ENCODE data around the gene EVC.

EVC gene

GRCh38 chr4:5821665-5822358, 110.8 kb downstream of the EVC start:
- no peak overlapping the region for H3K18ac ChIP-seq (ENCODE audit: low read length)
- no peak overlapping the region for H2BK120ac ChIP-seq (ENCODE audit: low read depth, low read length)
- H2BK15ac ChIP-seq (replicated peaks; ENCODE audit: low read depth), result no peak overlapping the region
- WGBS (ENCODE audit: extremely low coverage, insufficient coverage, low lambda C conversion rate), result no CpG with 5 or more reads among the region's 18 CpGs
- no peaks in the 10 kb centered on the region for H3K79me1 ChIP-seq (ENCODE audit: low read length)
- no peak overlapping the region for H3K4ac ChIP-seq (ENCODE audit: low read depth, low read length)
- H2AK5ac ChIP-seq (ENCODE audit: low read length), result no peak overlapping the region
- peaks cover 8% of the 10 kb centered on the region for H3K36me3 ChIP-seq (ENCODE audit: control insufficient read depth, insufficient read depth, low read length)
- no peak overlapping the region for H4K5ac ChIP-seq (ENCODE audit: low read length)
- H2BK5ac ChIP-seq (ENCODE audit: low read length), result no peak overlapping the region
- no peak overlapping the region for H3K23ac ChIP-seq (ENCODE audit: low read length)
- H3K27ac ChIP-seq (ENCODE audit: low read depth, low read length), result no peak overlapping the region
- H3K4me1 ChIP-seq (ENCODE audit: control insufficient read depth, low read depth, low read length), result no peaks in the 10 kb centered on the region
- peak; percentile 67 for DNase-seq
- H3K9ac ChIP-seq (ENCODE audit: low read length), result no peak overlapping the region
- H3K27me3 ChIP-seq (ENCODE audit: insufficient read depth, low read length, poor library complexity), result no peaks in the 10 kb centered on the region
- no peak overlapping the region for H3K4me3 ChIP-seq (ENCODE audit: low read length)
- no peak overlapping the region for H3K56ac ChIP-seq (ENCODE audit: low read length)
- no peaks in the 10 kb centered on the region for H3K79me2 ChIP-seq (ENCODE audit: control insufficient read depth, insufficient read depth, low read length)
- H3K4me2 ChIP-seq (ENCODE audit: low read length), result no peak overlapping the region
- H4K8ac ChIP-seq (ENCODE audit: low read depth, low read length), result no peak overlapping the region

GRCh38 chr4:5822619-5823018, 111.6 kb downstream of the EVC start:
- Histone ChIP-seq H3K36me3 (ENCODE audit: control insufficient read depth, insufficient read depth, low read length) (peaks cover 11% of the 10 kb centered on the region), H3K23ac (ENCODE audit: low read length) (no peak overlapping the region), H3K4me2 (ENCODE audit: low read length) (no peak overlapping the region), H2BK5ac (ENCODE audit: low read length) (no peak overlapping the region), H3K79me1 (ENCODE audit: low read length) (no peaks in the 10 kb centered on the region), H3K4me1 (ENCODE audit: control insufficient read depth, low read depth, low read length) (no peaks in the 10 kb centered on the region), H2AK5ac (ENCODE audit: low read length) (no peak overlapping the region), H2BK15ac (replicated peaks; ENCODE audit: low read depth) (no peak overlapping the region), H4K8ac (ENCODE audit: low read depth, low read length) (no peak overlapping the region), H3K4ac (ENCODE audit: low read depth, low read length) (no peak overlapping the region), H3K27me3 (ENCODE audit: insufficient read depth, low read length, poor library complexity) (no peaks in the 10 kb centered on the region), H3K4me3 (ENCODE audit: low read length) (no peak overlapping the region), H3K79me2 (ENCODE audit: control insufficient read depth, insufficient read depth, low read length) (no peaks in the 10 kb centered on the region), H4K5ac (ENCODE audit: low read length) (no peak overlapping the region), H3K27ac (ENCODE audit: low read depth, low read length) (no peak overlapping the region), H3K56ac (ENCODE audit: low read length) (no peak overlapping the region), H3K18ac (ENCODE audit: low read length) (no peak overlapping the region), H2BK120ac (ENCODE audit: low read depth, low read length) (no peak overlapping the region), H3K9ac (ENCODE audit: low read length) (no peak overlapping the region)
- DNase-seq, result no peak
- WGBS (ENCODE audit: extremely low coverage, insufficient coverage, low lambda C conversion rate), result no CpG with 5 or more reads among the region's 5 CpGs

GRCh38 chr4:5823542-5824211, 112.7 kb downstream of the EVC start:
- no peak for DNase-seq
- Histone ChIP-seq H3K23ac (ENCODE audit: low read length) (no peak overlapping the region), H3K36me3 (ENCODE audit: control insufficient read depth, insufficient read depth, low read length) (peaks cover 11% of the 10 kb centered on the region), H3K79me1 (ENCODE audit: low read length) (no peaks in the 10 kb centered on the region), H3K27ac (ENCODE audit: low read depth, low read length) (no peak overlapping the region), H3K56ac (ENCODE audit: low read length) (no peak overlapping the region), H4K5ac (ENCODE audit: low read length) (no peak overlapping the region), H3K27me3 (ENCODE audit: insufficient read depth, low read length, poor library complexity) (no peaks in the 10 kb centered on the region), H3K4me2 (ENCODE audit: low read length) (no peak overlapping the region), H4K8ac (ENCODE audit: low read depth, low read length) (no peak overlapping the region), H2AK5ac (ENCODE audit: low read length) (no peak overlapping the region), H3K79me2 (ENCODE audit: control insufficient read depth, insufficient read depth, low read length) (no peaks in the 10 kb centered on the region), H3K4me3 (ENCODE audit: low read length) (no peak overlapping the region), H2BK5ac (ENCODE audit: low read length) (no peak overlapping the region), H2BK15ac (replicated peaks; ENCODE audit: low read depth) (no peak overlapping the region), H3K4ac (ENCODE audit: low read depth, low read length) (no peak overlapping the region), H3K9ac (ENCODE audit: low read length) (no peak overlapping the region), H3K4me1 (ENCODE audit: control insufficient read depth, low read depth, low read length) (no peaks in the 10 kb centered on the region), H3K18ac (ENCODE audit: low read length) (no peak overlapping the region), H2BK120ac (ENCODE audit: low read depth, low read length) (no peak overlapping the region)
- WGBS (ENCODE audit: extremely low coverage, insufficient coverage, low lambda C conversion rate), result no CpG with 5 or more reads among the region's 10 CpGs

- no CpG with 5 or more reads among the region's 7 CpGs for WGBS (ENCODE audit: extremely low coverage, insufficient coverage, low lambda C conversion rate)
- H3K18ac ChIP-seq (ENCODE audit: low read length), result no peak overlapping the region
- H3K4ac ChIP-seq (ENCODE audit: low read depth, low read length), result no peak overlapping the region
- no peak for DNase-seq
- H4K5ac ChIP-seq (ENCODE audit: low read length), result no peak overlapping the region
- no peaks in the 10 kb centered on the region for H3K4me1 ChIP-seq (ENCODE audit: control insufficient read depth, low read depth, low read length)
- H3K4me2 ChIP-seq (ENCODE audit: low read length), result no peak overlapping the region
- no peak overlapping the region for H3K27ac ChIP-seq (ENCODE audit: low read depth, low read length)
- no peak overlapping the region for H3K4me3 ChIP-seq (ENCODE audit: low read length)
- H2BK5ac ChIP-seq (ENCODE audit: low read length), result no peak overlapping the region
- H3K23ac ChIP-seq (ENCODE audit: low read length), result no peak overlapping the region
- H2BK15ac ChIP-seq (replicated peaks; ENCODE audit: low read depth), result no peak overlapping the region
- no peaks in the 10 kb centered on the region for H3K27me3 ChIP-seq (ENCODE audit: insufficient read depth, low read length, poor library complexity)
- H3K79me1 ChIP-seq (ENCODE audit: low read length), result no peaks in the 10 kb centered on the region
- H2AK5ac ChIP-seq (ENCODE audit: low read length), result no peak overlapping the region
- no peak overlapping the region for H4K8ac ChIP-seq (ENCODE audit: low read depth, low read length)
- H3K9ac ChIP-seq (ENCODE audit: low read length), result no peak overlapping the region
- peaks cover 11% of the 10 kb centered on the region for H3K36me3 ChIP-seq (ENCODE audit: control insufficient read depth, insufficient read depth, low read length)
- H3K56ac ChIP-seq (ENCODE audit: low read length), result no peak overlapping the region
- no peak overlapping the region for H2BK120ac ChIP-seq (ENCODE audit: low read depth, low read length)
- H3K79me2 ChIP-seq (ENCODE audit: control insufficient read depth, insufficient read depth, low read length), result no peaks in the 10 kb centered on the region
Observed at GRCh38 chr4:5824227-5824626, 113.2 kb downstream of the EVC start.

GRCh38 chr4:5824635-5825034, 113.6 kb downstream of the EVC start:
- peak; percentile 46 for DNase-seq
- no peak overlapping the region for H3K23ac ChIP-seq (ENCODE audit: low read length)
- H3K56ac ChIP-seq (ENCODE audit: low read length), result no peak overlapping the region
- H2BK15ac ChIP-seq (replicated peaks; ENCODE audit: low read depth), result no peak overlapping the region
- H2AK5ac ChIP-seq (ENCODE audit: low read length), result no peak overlapping the region
- H3K18ac ChIP-seq (ENCODE audit: low read length), result no peak overlapping the region
- H2BK5ac ChIP-seq (ENCODE audit: low read length), result no peak overlapping the region
- H3K27ac ChIP-seq (ENCODE audit: low read depth, low read length), result no peak overlapping the region
- H3K4me1 ChIP-seq (ENCODE audit: control insufficient read depth, low read depth, low read length), result no peaks in the 10 kb centered on the region
- WGBS (ENCODE audit: extremely low coverage, insufficient coverage, low lambda C conversion rate), result no CpG with 5 or more reads among the region's 6 CpGs
- no peak overlapping the region for H3K4me3 ChIP-seq (ENCODE audit: low read length)
- H3K4ac ChIP-seq (ENCODE audit: low read depth, low read length), result no peak overlapping the region
- no peak overlapping the region for H2BK120ac ChIP-seq (ENCODE audit: low read depth, low read length)
- no peak overlapping the region for H3K4me2 ChIP-seq (ENCODE audit: low read length)
- no peak overlapping the region for H3K9ac ChIP-seq (ENCODE audit: low read length)
- H4K8ac ChIP-seq (ENCODE audit: low read depth, low read length), result no peak overlapping the region
- no peaks in the 10 kb centered on the region for H3K79me1 ChIP-seq (ENCODE audit: low read length)
- no peak overlapping the region for H4K5ac ChIP-seq (ENCODE audit: low read length)
- no peaks in the 10 kb centered on the region for H3K79me2 ChIP-seq (ENCODE audit: control insufficient read depth, insufficient read depth, low read length)
- H3K27me3 ChIP-seq (ENCODE audit: insufficient read depth, low read length, poor library complexity), result no peaks in the 10 kb centered on the region
- H3K36me3 ChIP-seq (ENCODE audit: control insufficient read depth, insufficient read depth, low read length), result peaks cover 11% of the 10 kb centered on the region
